ENCODE results near the gene PARD3B. TPM values are rescaled to one million over a fixed set of nuclear protein-coding genes. Genes with fewer than 3 reads are reported as not detected.

The PARD3B gene
- total RNA-seq, 1 experiment from 2014 or later, result 10.1 TPM

DNA sequence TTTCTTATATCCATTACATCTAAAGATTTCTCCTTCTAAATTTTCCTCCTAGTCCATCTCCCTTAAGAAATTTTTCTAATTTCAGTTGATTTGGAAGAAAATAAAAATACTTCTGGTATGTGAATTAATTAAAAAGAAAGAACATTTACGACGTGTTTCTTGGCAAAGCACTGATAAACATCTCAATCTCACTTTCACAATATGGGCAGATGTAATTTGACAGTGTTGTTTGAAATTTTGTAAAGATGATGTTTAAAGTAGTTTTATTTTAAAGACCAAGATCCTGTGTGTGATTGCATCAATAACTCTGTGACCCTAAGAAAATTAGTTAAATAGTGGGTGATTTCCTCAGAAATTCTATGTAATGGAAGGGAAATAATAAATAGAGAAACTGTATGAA, 510.0 kb downstream of the PARD3B start:
- Mint-ChIP-seq H3K4me1 (ENCODE audit: low read depth, unreplicated experiment) (no peaks in the 10 kb centered on the region), H3K27ac (ENCODE audit: unreplicated experiment) (no peak overlapping the region), H3K27me3 (ENCODE audit: unreplicated experiment) (no peaks in the 10 kb centered on the region), H3K4me3 (ENCODE audit: low read depth, unreplicated experiment) (no peak overlapping the region), H3K9me3 (ENCODE audit: low read depth, unreplicated experiment) (no peaks in the 10 kb centered on the region), H3K36me3 (ENCODE audit: insufficient read depth, unreplicated experiment) (no peaks in the 10 kb centered on the region)
- CTCF ChIA-PET, result no interaction called here
- intact Hi-C loops (cut with micrococcal nuclease; ENCODE audit: unreplicated experiment), result no loop called here
- TF ChIP-seq, protein P1, sequence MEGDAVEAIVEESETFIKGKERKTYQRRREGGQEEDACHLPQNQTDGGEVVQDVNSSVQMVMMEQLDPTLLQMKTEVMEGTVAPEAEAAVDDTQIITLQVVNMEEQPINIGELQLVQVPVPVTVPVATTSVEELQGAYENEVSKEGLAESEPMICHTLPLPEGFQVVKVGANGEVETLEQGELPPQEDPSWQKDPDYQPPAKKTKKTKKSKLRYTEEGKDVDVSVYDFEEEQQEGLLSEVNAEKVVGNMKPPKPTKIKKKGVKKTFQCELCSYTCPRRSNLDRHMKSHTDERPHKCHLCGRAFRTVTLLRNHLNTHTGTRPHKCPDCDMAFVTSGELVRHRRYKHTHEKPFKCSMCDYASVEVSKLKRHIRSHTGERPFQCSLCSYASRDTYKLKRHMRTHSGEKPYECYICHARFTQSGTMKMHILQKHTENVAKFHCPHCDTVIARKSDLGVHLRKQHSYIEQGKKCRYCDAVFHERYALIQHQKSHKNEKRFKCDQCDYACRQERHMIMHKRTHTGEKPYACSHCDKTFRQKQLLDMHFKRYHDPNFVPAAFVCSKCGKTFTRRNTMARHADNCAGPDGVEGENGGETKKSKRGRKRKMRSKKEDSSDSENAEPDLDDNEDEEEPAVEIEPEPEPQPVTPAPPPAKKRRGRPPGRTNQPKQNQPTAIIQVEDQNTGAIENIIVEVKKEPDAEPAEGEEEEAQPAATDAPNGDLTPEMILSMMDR (IDR thresholded peaks at IDR 0.05; ENCODE audit: unreplicated experiment), result no peak
- no peak for DNase-seq
- no TSS peak for BruUV-seq (replicated peaks)

GRCh38 chr2:205056151-205056561, 510.9 kb downstream of the PARD3B start:
- H3K4me1 Mint-ChIP-seq (ENCODE audit: low read depth, unreplicated experiment), result no peaks in the 10 kb centered on the region
- no TSS peak for BruUV-seq (replicated peaks)
- intact Hi-C loops (cut with micrococcal nuclease; ENCODE audit: unreplicated experiment), result no loop called here
- no peaks in the 10 kb centered on the region for H3K9me3 Mint-ChIP-seq (ENCODE audit: low read depth, unreplicated experiment)
- H3K27ac Mint-ChIP-seq (ENCODE audit: unreplicated experiment), result no peak overlapping the region
- no peaks in the 10 kb centered on the region for H3K36me3 Mint-ChIP-seq (ENCODE audit: insufficient read depth, unreplicated experiment)
- DNase-seq, result no peak
- H3K4me3 Mint-ChIP-seq (ENCODE audit: low read depth, unreplicated experiment), result no peak overlapping the region
- TF ChIP-seq, protein P1 (IDR thresholded peaks at IDR 0.05; ENCODE audit: unreplicated experiment), result no peak
- H3K27me3 Mint-ChIP-seq (ENCODE audit: unreplicated experiment), result no peaks in the 10 kb centered on the region
- CTCF ChIA-PET, result interaction anchor here (0.7 kb wide), 3 partner anchors 227 to 1705 kb away, joined by 3 read pairs; no protein-coding TSS in a partner anchor

DNA sequence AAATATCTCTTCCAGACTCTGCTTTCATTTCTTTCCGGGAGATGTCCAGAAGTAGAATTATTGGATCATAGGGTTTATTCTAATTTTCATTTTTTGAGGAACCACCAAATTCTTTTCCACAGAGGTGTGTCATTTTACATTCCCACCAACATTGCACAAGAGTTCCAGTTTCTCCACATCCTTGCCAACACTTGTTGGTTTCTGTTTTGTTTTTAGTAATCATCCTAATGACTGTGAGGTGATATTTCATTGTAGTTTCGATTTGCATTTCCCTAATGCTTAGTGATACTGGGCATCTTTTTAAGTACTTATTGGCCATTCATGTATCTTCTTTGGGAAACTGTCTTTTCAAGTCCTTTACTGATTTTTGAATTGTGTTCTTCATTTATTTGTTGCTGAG, 513.1 kb downstream of the PARD3B start:
- no peak for DNase-seq
- H3K27me3 Mint-ChIP-seq (ENCODE audit: unreplicated experiment), result no peaks in the 10 kb centered on the region
- intact Hi-C loops (cut with micrococcal nuclease; ENCODE audit: unreplicated experiment), result no loop called here
- CTCF ChIA-PET, result no interaction called here
- H3K4me1 Mint-ChIP-seq (ENCODE audit: low read depth, unreplicated experiment), result peaks cover 10% of the 10 kb centered on the region
- no peaks in the 10 kb centered on the region for H3K36me3 Mint-ChIP-seq (ENCODE audit: insufficient read depth, unreplicated experiment)
- H3K9me3 Mint-ChIP-seq (ENCODE audit: low read depth, unreplicated experiment), result no peaks in the 10 kb centered on the region
- TF ChIP-seq, protein P1 (IDR thresholded peaks at IDR 0.05; ENCODE audit: unreplicated experiment), result no peak
- BruUV-seq (replicated peaks), result no TSS peak
- H3K27ac Mint-ChIP-seq (ENCODE audit: unreplicated experiment), result no peak overlapping the region
- no peak overlapping the region for H3K4me3 Mint-ChIP-seq (ENCODE audit: low read depth, unreplicated experiment)

GRCh38 chr2:205060269-205060668, 515.0 kb downstream of the PARD3B start:
- no peak for DNase-seq
- peaks cover 10% of the 10 kb centered on the region for H3K4me1 Mint-ChIP-seq (ENCODE audit: low read depth, unreplicated experiment)
- TF ChIP-seq, protein P1 (IDR thresholded peaks at IDR 0.05; ENCODE audit: unreplicated experiment), result no peak
- H3K9me3 Mint-ChIP-seq (ENCODE audit: low read depth, unreplicated experiment), result no peaks in the 10 kb centered on the region
- intact Hi-C loops (cut with micrococcal nuclease; ENCODE audit: unreplicated experiment), result no loop called here
- H3K27me3 Mint-ChIP-seq (ENCODE audit: unreplicated experiment), result no peaks in the 10 kb centered on the region
- BruUV-seq (replicated peaks), result no TSS peak
- CTCF ChIA-PET, result no interaction called here
- no peak overlapping the region for H3K4me3 Mint-ChIP-seq (ENCODE audit: low read depth, unreplicated experiment)
- H3K27ac Mint-ChIP-seq (ENCODE audit: unreplicated experiment), result no peak overlapping the region
- H3K36me3 Mint-ChIP-seq (ENCODE audit: insufficient read depth, unreplicated experiment), result no peaks in the 10 kb centered on the region
